Natural killer cell treated with Interleukin-12 subunit alpha and Interleukin-12 subunit beta and Interleukin-15 and Interleukin-18, amount 100 ng/mL, for 72 hours (primary cell): Measurements from ENCODE around the gene STXBP4. TPM values are rescaled to one million over a fixed set of nuclear protein-coding genes. Genes with fewer than 3 reads are reported as not detected.

Experiments used
- ATAC-seq, 2 donors: fragments of 150-1000 bp; cut with Tn5 transposase in 1 of 2; sonication (Bioruptor Pico), chemical (Tn5 transposase) in 1 of 2; 2 replicates each; pipeline ENCODE4 v1.10.0; 2021
- DNase-seq: peaks from one replicate; pipeline ENCODE4 v3.0.0; 2022; ENCODE audit warnings: low spot score
- H3K27ac Mint-ChIP-seq, 2 donors: 1 replicate in 1 of 2; 2 replicates in 1 of 2; pipeline ENCODE4 v1.8.0; 2022; ENCODE audit warnings: mixed read lengths in 2 of 2, mild to moderate bottlenecking in 1 of 2, moderate library complexity in 1 of 2
- H3K27me3 Mint-ChIP-seq, 2 donors: 1 replicate in 1 of 2; 2 replicates in 1 of 2; pipeline ENCODE4 v1.8.0; 2022; ENCODE audit warnings: mixed read lengths in 2 of 2
- H3K36me3 Mint-ChIP-seq: one replicate; pipeline ENCODE4 v1.8.0; 2022; ENCODE audit warnings: mixed read lengths
- H3K4me1 Mint-ChIP-seq, 2 donors: 1 replicate in 1 of 2; 2 replicates in 1 of 2; pipeline ENCODE4 v1.8.0; 2022; ENCODE audit warnings: low read depth in 2 of 2, mixed read lengths in 2 of 2, mild to moderate bottlenecking in 1 of 2
- H3K4me3 Mint-ChIP-seq: one replicate; pipeline ENCODE4 v1.8.0; 2022; ENCODE audit warnings: mixed read lengths
- H3K9me3 Mint-ChIP-seq: 2 replicates; pipeline ENCODE4 v1.8.0; 2022; ENCODE audit warnings: mixed read lengths
- total RNA-seq, 2 donors: library from RNA; stranded (reverse); gene quantifications; one replicate each; pipeline ENCODE4 v1.2.3, GENCODE V29; 2022

The STXBP4 gene
- total RNA-seq, 2 donors from 2014 or later, result 8.5 to 12.6 TPM

GRCh38 chr17:55133583-55133982 lies 165.0 kb downstream of the STXBP4 start:
- Mint-ChIP-seq H3K4me3 (no peak overlapping the region), H3K27me3 (no peaks in the 10 kb centered on the region), H3K27ac (no peak overlapping the region), H3K9me3 (no peaks in the 10 kb centered on the region), H3K36me3 (no peaks in the 10 kb centered on the region), H3K4me1 (no peaks in the 10 kb centered on the region)
- no peak for DNase-seq
- ATAC-seq, result no peak

GRCh38 chr17:55134486-55135157 lies 166.1 kb downstream of the STXBP4 start:
- no peaks in the 10 kb centered on the region for H3K9me3 Mint-ChIP-seq
- H3K4me3 Mint-ChIP-seq, result no peak overlapping the region
- no peaks in the 10 kb centered on the region for H3K4me1 Mint-ChIP-seq
- ATAC-seq, result no peak
- no peaks in the 10 kb centered on the region for H3K36me3 Mint-ChIP-seq
- no peaks in the 10 kb centered on the region for H3K27me3 Mint-ChIP-seq
- DNase-seq, result no peak
- H3K27ac Mint-ChIP-seq, result no peak overlapping the region

- Mint-ChIP-seq H3K27me3 (no peaks in the 10 kb centered on the region), H3K4me1 (no peaks in the 10 kb centered on the region), H3K27ac (no peak overlapping the region), H3K4me3 (no peak overlapping the region), H3K9me3 (no peaks in the 10 kb centered on the region), H3K36me3 (no peaks in the 10 kb centered on the region)
- ATAC-seq, result no peak
- DNase-seq, result no peak
Observed at GRCh38 chr17:55140809-55141208, 172.2 kb downstream of the STXBP4 start.

GRCh38 chr17:55144518-55144917 lies 176.0 kb downstream of the STXBP4 start:
- no peak for ATAC-seq
- H3K9me3 Mint-ChIP-seq, result no peaks in the 10 kb centered on the region
- H3K27ac Mint-ChIP-seq, result no peak overlapping the region
- H3K27me3 Mint-ChIP-seq, result no peaks in the 10 kb centered on the region
- H3K4me3 Mint-ChIP-seq, result no peak overlapping the region
- no peaks in the 10 kb centered on the region for H3K4me1 Mint-ChIP-seq
- no peak for DNase-seq
- no peaks in the 10 kb centered on the region for H3K36me3 Mint-ChIP-seq

GRCh38 chr17:55149485-55149884 lies 180.9 kb downstream of the STXBP4 start:
- Mint-ChIP-seq H3K9me3 (no peaks in the 10 kb centered on the region), H3K27ac (no peak overlapping the region), H3K4me3 (no peak overlapping the region), H3K36me3 (peaks cover 4% of the 10 kb centered on the region), H3K4me1 (no peaks in the 10 kb centered on the region), H3K27me3 (no peaks in the 10 kb centered on the region)
- ATAC-seq, result no peak
- DNase-seq, result no peak

- ATAC-seq (no peak), DNase-seq (no peak)
- no peaks in the 10 kb centered on the region for H3K27me3 Mint-ChIP-seq
- no peak overlapping the region for H3K4me3 Mint-ChIP-seq
- H3K4me1 Mint-ChIP-seq, result no peaks in the 10 kb centered on the region
- no peak overlapping the region for H3K27ac Mint-ChIP-seq
- no peaks in the 10 kb centered on the region for H3K9me3 Mint-ChIP-seq
- H3K36me3 Mint-ChIP-seq, result peaks cover 4% of the 10 kb centered on the region
Observed at GRCh38 chr17:55152236-55152635, 183.7 kb downstream of the STXBP4 start.

- no peaks in the 10 kb centered on the region for H3K9me3 Mint-ChIP-seq
- no peak overlapping the region for H3K4me3 Mint-ChIP-seq
- no peak for ATAC-seq
- no peaks in the 10 kb centered on the region for H3K27me3 Mint-ChIP-seq
- no peak for DNase-seq
- no peak overlapping the region for H3K27ac Mint-ChIP-seq
- H3K4me1 Mint-ChIP-seq, result peaks cover 2 to 8% of the 10 kb centered on the region in 2 donors
- H3K36me3 Mint-ChIP-seq, result peaks cover 4% of the 10 kb centered on the region
Observed at GRCh38 chr17:55154101-55154500, 185.5 kb downstream of the STXBP4 start.

GRCh38 chr17:55155856-55156560 lies 187.4 kb downstream of the STXBP4 start:
- Mint-ChIP-seq H3K27me3 (no peaks in the 10 kb centered on the region), H3K9me3 (no peaks in the 10 kb centered on the region), H3K27ac (no peak overlapping the region), H3K36me3 (no peaks in the 10 kb centered on the region), H3K4me1 (peaks cover 2 to 8% of the 10 kb centered on the region in 2 donors), H3K4me3 (no peak overlapping the region)
- DNase-seq (no peak), ATAC-seq (no peak)

- Mint-ChIP-seq H3K27me3 (no peaks in the 10 kb centered on the region), H3K9me3 (no peaks in the 10 kb centered on the region)
- no peak for ATAC-seq
Observed at GRCh38 chr17:55157165-55157564, 188.6 kb downstream of the STXBP4 start.

GRCh38 chr17:55158439-55158838 lies 189.9 kb downstream of the STXBP4 start:
- H3K27me3 Mint-ChIP-seq, result no peaks in the 10 kb centered on the region
- H3K36me3 Mint-ChIP-seq, result no peaks in the 10 kb centered on the region
- H3K4me1 Mint-ChIP-seq, result peaks cover 11 to 18% of the 10 kb centered on the region in 2 donors
- no peaks in the 10 kb centered on the region for H3K9me3 Mint-ChIP-seq
- no peak overlapping the region for H3K27ac Mint-ChIP-seq
- no peak for ATAC-seq
- no peak for DNase-seq
- peak overlapping the region; percentile 11 for H3K4me3 Mint-ChIP-seq

More at GRCh38 chr17:55157165-55157564, 188.6 kb downstream of the STXBP4 start:
- H3K27ac Mint-ChIP-seq, result no peak overlapping the region
- no peak for DNase-seq
- no peaks in the 10 kb centered on the region for H3K36me3 Mint-ChIP-seq
- H3K4me3 Mint-ChIP-seq, result no peak overlapping the region
- peaks cover 6 to 14% of the 10 kb centered on the region in 2 donors for H3K4me1 Mint-ChIP-seq

- peaks cover 11 to 18% of the 10 kb centered on the region in 2 donors for H3K4me1 Mint-ChIP-seq
- no peaks in the 10 kb centered on the region for H3K9me3 Mint-ChIP-seq
- no peaks in the 10 kb centered on the region for H3K36me3 Mint-ChIP-seq
- no peak for DNase-seq
- no peak for ATAC-seq
- H3K27me3 Mint-ChIP-seq, result no peaks in the 10 kb centered on the region
- H3K4me3 Mint-ChIP-seq, result no peak overlapping the region
- H3K27ac Mint-ChIP-seq, result no peak overlapping the region
Observed at GRCh38 chr17:55159251-55159650, 190.7 kb downstream of the STXBP4 start.

- no peak for ATAC-seq
- Mint-ChIP-seq H3K27me3 (no peaks in the 10 kb centered on the region), H3K36me3 (no peaks in the 10 kb centered on the region), H3K4me1 (peaks cover 11 to 18% of the 10 kb centered on the region in 2 donors), H3K9me3 (no peaks in the 10 kb centered on the region), H3K27ac (no peak overlapping the region), H3K4me3 (no peak overlapping the region)
- no peak for DNase-seq
Observed at GRCh38 chr17:55160501-55160900, 191.9 kb downstream of the STXBP4 start.

GRCh38 chr17:55161935-55162555 lies 193.5 kb downstream of the STXBP4 start:
- no peak for DNase-seq
- no peaks in the 10 kb centered on the region for H3K27me3 Mint-ChIP-seq
- peaks cover 11 to 18% of the 10 kb centered on the region in 2 donors for H3K4me1 Mint-ChIP-seq
- H3K36me3 Mint-ChIP-seq, result no peaks in the 10 kb centered on the region
- peak overlapping the region; percentile 21 for H3K4me3 Mint-ChIP-seq
- ATAC-seq, result peak; percentile 69 to 87
- no peaks in the 10 kb centered on the region for H3K9me3 Mint-ChIP-seq
- H3K27ac Mint-ChIP-seq, result no peak overlapping the region

- no peak for DNase-seq
- no peak overlapping the region for H3K4me3 Mint-ChIP-seq
Observed at GRCh38 chr17:55162556-55162946, 194.0 kb downstream of the STXBP4 start.

More at GRCh38 chr17:55162556-55162946, 194.0 kb downstream of the STXBP4 start:
- H3K27ac Mint-ChIP-seq, result no peak overlapping the region
- ATAC-seq, result peak; percentile 59 to 76
- H3K36me3 Mint-ChIP-seq, result no peaks in the 10 kb centered on the region
- H3K4me1 Mint-ChIP-seq, result peaks cover 11 to 18% of the 10 kb centered on the region in 2 donors
- H3K9me3 Mint-ChIP-seq, result no peaks in the 10 kb centered on the region
- no peaks in the 10 kb centered on the region for H3K27me3 Mint-ChIP-seq
